Measurements from ENCODE around the gene FLNB. TPM values are rescaled to one million over a fixed set of nuclear protein-coding genes. Genes with fewer than 3 reads are reported as not detected.

The FLNB gene
- total and polyA plus RNA-seq, 9 of the 15 experiments (the other 6 are each of a cell fraction or from before 2014, with no cell fraction given): 9.4 to 48.1 (median 25.6) TPM

DNA sequence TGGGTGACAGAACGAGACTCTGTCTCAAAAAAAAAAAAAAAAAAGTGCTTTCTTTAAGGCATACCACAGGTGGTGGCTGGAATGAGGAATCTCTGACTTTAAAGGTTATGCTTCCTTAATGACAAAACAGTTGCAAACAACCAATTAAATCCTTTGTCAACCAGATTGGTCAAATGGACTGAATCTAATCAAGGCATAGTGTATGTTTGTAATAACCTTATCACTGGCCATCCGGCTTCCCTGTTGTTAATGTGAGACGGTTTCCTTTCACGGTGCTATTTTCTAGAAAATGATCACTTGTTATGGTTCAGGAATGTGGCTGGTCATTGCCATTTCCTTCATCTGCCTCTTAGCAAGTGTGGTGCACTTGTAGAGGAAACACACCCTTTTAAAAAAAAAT, 75.9 kb downstream of the FLNB start:
- no peak overlapping the region; a peak in 1 of 4 replicates for H3K9ac ChIP-seq (ENCODE audit: insufficient read depth in 1 of 2, low read depth in 2 of 2, low read length in 2 of 2)
- 0% methylated on average over 3 of the region's 4 CpGs for WGBS (ENCODE audit: insufficient coverage, low coverage, missing lambda C conversion rate)
- in situ Hi-C loops (cut with MboI) (no loop called here), intact Hi-C loops (cut with micrococcal nuclease) (no loop called here)
- H3K4me2 ChIP-seq (ENCODE audit: insufficient read depth, low read length): no peak overlapping the region
- CTCF ChIA-PET (ENCODE audit: low intra/inter-chr PET ratio): no interaction called here
- no peaks in the 10 kb centered on the region for H4K20me1 ChIP-seq (replicated peaks; ENCODE audit: control insufficient read depth, insufficient read depth, low read length)
- DNase-seq (ENCODE audit: extremely low read depth in 1 of 4, low spot score in 3 of 4) (peak in 3 of 4 experiments; percentile 15 to 54 (median 36)), FAIRE-seq (no peak), ATAC-seq (peak; percentile 55)
- peaks cover 9 to 31% of the 10 kb centered on the region in 2 experiments; a peak in 4 of 5 replicates for H3K4me1 ChIP-seq (replicated peaks in 1 of 2; ENCODE audit: control insufficient read depth in 2 of 2, insufficient read depth in 2 of 2, low read length in 2 of 2)
- H3K36me3 ChIP-seq (ENCODE audit: control insufficient read depth, insufficient read depth, low read length): peaks cover 20% of the 10 kb centered on the region
- BruUV-seq (replicated peaks): no TSS peak
- H3K79me2 ChIP-seq (ENCODE audit: control insufficient read depth, insufficient read depth, low read length): peaks cover 3% of the 10 kb centered on the region; the same call in 2 of the 3 replicates
- H3K27ac ChIP-seq (ENCODE audit: extremely low read depth, low read depth, low read length): peak overlapping the region; percentile 71; the same call in 2 of the 3 replicates
- no peaks in the 10 kb centered on the region for H3K27me3 ChIP-seq (ENCODE audit: control insufficient read depth in 2 of 2, insufficient read depth in 2 of 2, low read length in 2 of 2)
- H2AFZ ChIP-seq (ENCODE audit: low read depth, low read length): no peak overlapping the region
- POLR2A ChIA-PET: no interaction called here
- H3K4me3 ChIP-seq: no peak overlapping the region
- H3K9me3 ChIP-seq (replicated peaks; ENCODE audit: control insufficient read depth, insufficient read depth, low read depth, low read length): no peaks in the 10 kb centered on the region
- no peaks in the 10 kb centered on the region for H3K9me1 ChIP-seq (ENCODE audit: control insufficient read depth, insufficient read depth, low read length)
- TF ChIP-seq RBM17 (IDR thresholded peaks at IDR 0.05; ENCODE audit: borderline replicate concordance, low read depth, low read length): no peak
- peak; percentile 47; the same call in 1 of the 2 replicates for TF ChIP-seq ETV1 (tag; conservative IDR thresholded peaks at IDR 0.05; ENCODE audit: low read depth)
- peak in 1 of 2 experiments; percentile 37; a peak in 1 of 4 replicates for TF ChIP-seq TBL1XR1 (IDR thresholded peaks at IDR 0.05; ENCODE audit: low read length in 2 of 2)
- peak; percentile 20; the same call in 1 of the 2 replicates for TF ChIP-seq DPF2 (IDR thresholded peaks at IDR 0.05)
- TF ChIP-seq, protein P1, sequence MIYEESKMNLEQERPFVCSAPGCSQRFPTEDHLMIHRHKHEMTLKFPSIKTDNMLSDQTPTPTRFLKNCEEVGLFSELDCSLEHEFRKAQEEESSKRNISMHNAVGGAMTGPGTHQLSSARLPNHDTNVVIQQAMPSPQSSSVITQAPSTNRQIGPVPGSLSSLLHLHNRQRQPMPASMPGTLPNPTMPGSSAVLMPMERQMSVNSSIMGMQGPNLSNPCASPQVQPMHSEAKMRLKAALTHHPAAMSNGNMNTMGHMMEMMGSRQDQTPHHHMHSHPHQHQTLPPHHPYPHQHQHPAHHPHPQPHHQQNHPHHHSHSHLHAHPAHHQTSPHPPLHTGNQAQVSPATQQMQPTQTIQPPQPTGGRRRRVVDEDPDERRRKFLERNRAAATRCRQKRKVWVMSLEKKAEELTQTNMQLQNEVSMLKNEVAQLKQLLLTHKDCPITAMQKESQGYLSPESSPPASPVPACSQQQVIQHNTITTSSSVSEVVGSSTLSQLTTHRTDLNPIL (CRISPR knock-in tag; IDR thresholded peaks at IDR 0.05): no peak
- TF ChIP-seq TAL1 (IDR thresholded peaks at IDR 0.05): peak; percentile 62; the same call in 1 of the 2 replicates
- TF ChIP-seq TEAD2 (tag; IDR thresholded peaks at IDR 0.05): peak; percentile 63
- TF ChIP-seq SMAD4 (CRISPR knock-in tag; conservative IDR thresholded peaks at IDR 0.05): 0 out of 2 replicates have a peak, but pooled peaks have one; percentile 46
- peak; percentile 67; the same call in 1 of the 2 replicates for TF ChIP-seq TCF3 (CRISPR knock-in tag; IDR thresholded peaks at IDR 0.05)
- TF ChIP-seq CBFA2T3 (IDR thresholded peaks at IDR 0.05): peak; percentile 82
- TF ChIP-seq, protein P2, sequence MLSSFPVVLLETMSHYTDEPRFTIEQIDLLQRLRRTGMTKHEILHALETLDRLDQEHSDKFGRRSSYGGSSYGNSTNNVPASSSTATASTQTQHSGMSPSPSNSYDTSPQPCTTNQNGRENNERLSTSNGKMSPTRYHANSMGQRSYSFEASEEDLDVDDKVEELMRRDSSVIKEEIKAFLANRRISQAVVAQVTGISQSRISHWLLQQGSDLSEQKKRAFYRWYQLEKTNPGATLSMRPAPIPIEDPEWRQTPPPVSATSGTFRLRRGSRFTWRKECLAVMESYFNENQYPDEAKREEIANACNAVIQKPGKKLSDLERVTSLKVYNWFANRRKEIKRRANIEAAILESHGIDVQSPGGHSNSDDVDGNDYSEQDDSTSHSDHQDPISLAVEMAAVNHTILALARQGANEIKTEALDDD (IDR thresholded peaks at IDR 0.05): peak; percentile 36; the same call in 1 of the 2 replicates
- peak; percentile 69 to 74; a peak in 3 of 4 replicates for TF ChIP-seq KDM1A (IDR thresholded peaks at IDR 0.05)
- peak; percentile 49; the same call in 1 of the 2 replicates for TF ChIP-seq CC2D1A (IDR thresholded peaks at IDR 0.05)
- TF ChIP-seq NFE2 (IDR thresholded peaks at IDR 0.05; ENCODE audit: low read depth): 0 out of 2 replicates have a peak, but pooled peaks have one; percentile 32
- peak; percentile 43; the same call in 1 of the 2 replicates for TF ChIP-seq NCOR1 (IDR thresholded peaks at IDR 0.05)
- peak; percentile 77 for TF ChIP-seq TEAD4 (IDR thresholded peaks at IDR 0.05; ENCODE audit: low read length)
- TF ChIP-seq TEAD4 (CRISPR knock-in tag; IDR thresholded peaks at IDR 0.05; ENCODE audit: borderline replicate concordance): no peak
- TF ChIP-seq NRF1 (conservative IDR thresholded peaks at IDR 0.05 in 1 of 2, IDR thresholded peaks at IDR 0.05 in 1 of 2): no peak
- TF ChIP-seq, protein P3, sequence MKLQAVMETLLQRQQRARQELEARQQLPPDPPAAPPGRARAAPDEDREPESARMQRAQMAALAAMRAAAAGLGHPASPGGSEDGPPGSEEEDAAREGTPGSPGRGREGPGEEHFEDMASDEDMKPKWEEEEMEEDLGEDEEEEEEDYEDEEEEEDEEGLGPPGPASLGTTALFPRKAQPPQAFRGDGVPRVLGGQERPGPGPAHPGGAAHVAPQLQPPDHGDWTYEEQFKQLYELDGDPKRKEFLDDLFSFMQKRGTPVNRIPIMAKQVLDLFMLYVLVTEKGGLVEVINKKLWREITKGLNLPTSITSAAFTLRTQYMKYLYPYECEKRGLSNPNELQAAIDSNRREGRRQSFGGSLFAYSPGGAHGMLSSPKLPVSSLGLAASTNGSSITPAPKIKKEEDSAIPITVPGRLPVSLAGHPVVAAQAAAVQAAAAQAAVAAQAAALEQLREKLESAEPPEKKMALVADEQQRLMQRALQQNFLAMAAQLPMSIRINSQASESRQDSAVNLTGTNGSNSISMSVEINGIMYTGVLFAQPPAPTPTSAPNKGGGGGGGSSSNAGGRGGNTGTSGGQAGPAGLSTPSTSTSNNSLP (IDR thresholded peaks at IDR 0.05; ENCODE audit: borderline replicate concordance, low read depth, low read length): 0 out of 2 replicates have a peak, but pooled peaks have one; percentile 50
- peak; percentile 49; the same call in 1 of the 2 replicates for TF ChIP-seq SMARCA4 (IDR thresholded peaks at IDR 0.05)

Data from K562 (cell line).